ENCODE measurements around the gene WDR82.
"Not testable (repeated sequence)": the region's sequence is repeated elsewhere in the genome, so short reads cannot be mapped to it uniquely, and the experiment has no call there.

WDR82 gene

DNA sequence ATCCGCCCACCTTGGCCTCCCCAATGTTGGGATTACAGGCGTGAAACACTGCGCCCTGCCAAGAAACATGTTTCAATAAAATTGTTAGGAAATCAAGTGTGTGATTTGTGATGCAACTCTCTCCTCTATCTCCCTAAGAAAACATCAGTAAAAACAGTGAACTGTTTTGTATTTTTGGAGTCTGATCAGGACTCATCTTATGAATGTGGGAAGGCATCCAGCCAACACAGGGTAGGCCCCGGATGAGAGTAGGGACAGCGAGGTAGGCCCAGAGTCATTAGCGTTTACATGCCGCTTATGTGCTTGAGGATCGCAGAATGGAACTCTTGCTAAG, 8.3 kb upstream of the WDR82 start:
- TF ChIP-seq, protein P1, sequence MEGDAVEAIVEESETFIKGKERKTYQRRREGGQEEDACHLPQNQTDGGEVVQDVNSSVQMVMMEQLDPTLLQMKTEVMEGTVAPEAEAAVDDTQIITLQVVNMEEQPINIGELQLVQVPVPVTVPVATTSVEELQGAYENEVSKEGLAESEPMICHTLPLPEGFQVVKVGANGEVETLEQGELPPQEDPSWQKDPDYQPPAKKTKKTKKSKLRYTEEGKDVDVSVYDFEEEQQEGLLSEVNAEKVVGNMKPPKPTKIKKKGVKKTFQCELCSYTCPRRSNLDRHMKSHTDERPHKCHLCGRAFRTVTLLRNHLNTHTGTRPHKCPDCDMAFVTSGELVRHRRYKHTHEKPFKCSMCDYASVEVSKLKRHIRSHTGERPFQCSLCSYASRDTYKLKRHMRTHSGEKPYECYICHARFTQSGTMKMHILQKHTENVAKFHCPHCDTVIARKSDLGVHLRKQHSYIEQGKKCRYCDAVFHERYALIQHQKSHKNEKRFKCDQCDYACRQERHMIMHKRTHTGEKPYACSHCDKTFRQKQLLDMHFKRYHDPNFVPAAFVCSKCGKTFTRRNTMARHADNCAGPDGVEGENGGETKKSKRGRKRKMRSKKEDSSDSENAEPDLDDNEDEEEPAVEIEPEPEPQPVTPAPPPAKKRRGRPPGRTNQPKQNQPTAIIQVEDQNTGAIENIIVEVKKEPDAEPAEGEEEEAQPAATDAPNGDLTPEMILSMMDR (IDR thresholded peaks at IDR 0.05; ENCODE audit: insufficient read depth, missing control alignments) = no peak
- FAIRE-seq (no peak), DNase-seq (ENCODE audit: insufficient read length, low spot score) (no peak)

DNA sequence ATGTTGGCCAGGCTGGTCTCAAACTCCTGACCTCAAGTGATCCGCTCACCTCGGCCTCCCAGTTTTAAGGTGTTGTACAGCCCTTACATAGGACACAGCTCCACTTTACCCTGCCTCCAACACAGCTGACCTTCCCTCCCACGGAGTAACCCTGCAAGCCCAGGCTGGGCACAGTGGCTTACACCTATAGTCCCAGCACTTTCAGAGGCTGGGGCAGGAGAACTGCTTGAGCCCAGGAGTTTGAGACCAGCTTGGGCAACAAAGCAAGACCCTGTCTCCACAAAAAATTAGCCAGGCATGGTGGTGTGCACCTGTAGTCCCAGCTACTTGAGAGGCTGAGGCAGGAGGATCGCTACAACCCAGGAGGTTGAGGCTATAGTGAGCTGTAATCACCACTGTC, 5.6 kb upstream of the WDR82 start:
- not testable (repeated sequence) for DNase-seq (ENCODE audit: insufficient read length, low spot score); FAIRE-seq

DNA sequence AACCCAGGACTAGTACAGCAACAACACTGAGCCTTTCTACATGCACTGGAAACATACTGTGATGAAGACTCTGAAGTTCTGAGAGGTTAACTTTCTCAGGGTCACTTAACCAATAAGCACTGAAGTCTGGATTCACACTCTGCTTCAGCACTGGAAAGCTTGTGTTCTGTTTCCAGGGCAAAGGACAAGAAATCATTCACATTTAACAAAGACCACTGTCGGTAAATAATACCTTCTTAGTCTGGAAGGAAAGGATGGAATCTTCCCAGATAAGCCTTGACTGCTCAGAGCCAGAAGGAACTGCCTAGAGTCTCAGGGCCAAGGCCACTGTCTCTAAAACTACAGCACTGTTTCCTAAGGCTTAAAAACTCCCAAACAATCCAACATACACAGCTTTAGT, 4.9 kb upstream of the WDR82 start:
- DNase-seq (ENCODE audit: insufficient read length, low spot score) = no peak
- FAIRE-seq = no peak
- TF ChIP-seq, protein P1 (IDR thresholded peaks at IDR 0.05; ENCODE audit: insufficient read depth, missing control alignments) = no peak

DNA sequence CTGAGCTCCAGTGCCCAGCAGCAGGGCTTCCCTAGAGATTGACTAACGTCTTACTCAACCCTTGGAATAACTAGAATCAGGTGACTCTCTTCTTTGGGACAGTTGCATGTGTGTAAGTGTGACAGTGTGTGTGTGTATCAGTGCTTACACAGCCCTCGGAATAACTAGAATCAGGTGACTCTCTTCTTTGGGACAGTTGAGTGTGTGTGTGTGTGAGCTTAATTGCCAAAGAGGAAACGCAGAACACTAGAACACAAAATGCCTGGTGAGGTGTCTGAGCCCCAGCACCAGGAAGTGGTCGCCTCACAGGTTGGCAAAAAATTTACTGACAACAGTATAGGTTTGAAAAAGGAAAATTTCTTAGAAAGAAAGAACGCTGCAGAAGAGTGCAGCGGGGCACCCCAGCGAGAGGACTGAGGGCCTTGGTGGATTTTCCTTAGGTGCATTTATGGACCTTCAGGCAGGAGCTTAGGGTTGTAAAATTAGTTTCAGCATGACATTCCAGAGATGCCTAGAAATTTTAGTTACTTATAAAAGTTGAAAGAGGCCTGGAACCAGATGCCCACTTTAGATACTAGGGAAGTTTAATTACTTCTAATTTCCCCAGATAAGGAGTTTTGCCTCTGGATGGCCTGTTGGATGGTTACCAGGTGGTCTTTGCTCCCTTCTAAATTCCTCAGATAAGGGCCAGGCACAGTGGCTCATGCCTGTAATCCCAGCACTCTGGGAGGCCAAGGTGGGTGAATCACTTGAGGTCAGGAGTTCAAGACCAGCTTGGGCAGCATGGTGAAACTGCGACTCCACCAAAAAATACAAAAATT, 3.7 kb upstream of the WDR82 start:
- no peak for FAIRE-seq
- DNase-seq (ENCODE audit: insufficient read length, low spot score) = no peak
- TF ChIP-seq, protein P1 (IDR thresholded peaks at IDR 0.05; ENCODE audit: insufficient read depth, missing control alignments) = no peak

DNA sequence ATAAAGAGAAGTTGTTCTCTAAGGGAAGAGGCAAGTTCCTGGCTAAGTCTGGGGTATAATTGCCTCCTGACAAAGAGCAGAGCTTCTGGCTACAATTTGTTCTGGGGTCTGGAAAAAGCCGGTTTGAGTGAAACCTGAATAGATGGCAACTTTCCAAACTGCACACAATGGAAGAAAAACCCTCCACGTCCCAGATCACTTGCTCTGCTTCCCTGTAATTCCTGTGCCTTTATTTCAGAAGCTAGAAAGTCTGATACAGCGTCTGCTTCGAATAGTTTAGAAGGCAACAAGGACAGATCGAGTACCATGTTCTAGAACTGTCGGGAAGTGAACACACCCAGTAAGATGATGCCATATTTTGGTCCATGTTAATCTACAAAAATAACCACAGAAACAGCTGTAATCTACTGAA, 1.6 kb upstream of the WDR82 start:
- TF ChIP-seq, protein P1 (IDR thresholded peaks at IDR 0.05; ENCODE audit: insufficient read depth, missing control alignments) = no peak
- DNase-seq (ENCODE audit: insufficient read length, low spot score) (no peak), FAIRE-seq (no peak)

DNA sequence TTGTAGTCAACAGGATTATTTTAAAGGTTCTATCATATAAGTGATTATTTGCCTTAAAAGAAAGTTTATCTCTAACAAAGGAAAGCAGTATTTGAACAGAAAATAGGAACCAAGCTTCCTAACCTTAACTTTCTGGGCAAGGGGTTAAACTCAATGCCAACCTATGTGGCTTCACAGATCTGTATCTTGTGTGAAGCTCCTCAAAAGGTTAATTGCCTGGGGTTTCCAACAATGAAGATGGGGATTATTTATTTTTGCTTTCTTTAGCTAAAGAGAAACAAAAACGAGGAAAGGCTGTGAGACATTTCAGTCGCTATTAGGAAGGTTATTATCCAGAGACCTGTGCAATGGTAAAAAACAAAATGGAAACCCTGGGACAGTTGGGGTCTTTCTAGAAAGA, 1.1 kb upstream of the WDR82 start:
- DNase-seq (ENCODE audit: insufficient read length, low spot score) (no peak), FAIRE-seq (no peak)
- TF ChIP-seq, protein P1 (IDR thresholded peaks at IDR 0.05; ENCODE audit: insufficient read depth, missing control alignments) = no peak

DNA sequence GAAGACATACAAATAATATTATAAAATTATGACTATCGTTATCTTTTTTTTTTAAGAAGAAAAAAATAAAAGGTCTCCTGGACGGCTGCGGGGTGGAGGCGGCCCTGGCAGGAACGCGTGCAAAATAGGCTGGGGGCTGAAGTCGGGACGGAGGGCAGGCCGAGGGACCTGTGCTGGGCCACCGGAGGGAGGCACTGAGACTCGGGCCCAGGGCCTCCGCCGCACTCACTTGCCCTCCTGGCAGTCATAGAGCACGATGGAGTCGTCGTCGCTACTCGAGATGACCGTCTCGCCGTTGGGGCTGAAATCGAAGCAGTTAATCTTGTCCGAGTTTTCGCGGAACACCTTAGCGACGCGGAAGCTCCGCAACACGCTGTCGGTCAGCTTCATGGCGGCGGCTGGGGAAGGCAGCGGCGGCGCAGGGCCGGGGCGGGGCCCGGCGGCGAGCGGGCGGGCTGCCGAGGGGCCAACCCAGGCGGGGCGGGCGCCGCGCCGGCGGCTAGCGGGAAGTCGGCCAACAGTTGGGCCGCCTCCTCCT, 408 bp downstream of the WDR82 start:
- FAIRE-seq = no peak
- DNase-seq (ENCODE audit: insufficient read length, low spot score) = no peak
- TF ChIP-seq, protein P1 (IDR thresholded peaks at IDR 0.05; ENCODE audit: insufficient read depth, missing control alignments) = no peak

All from D721Med (cell line).